Astrocyte (in vitro differentiated cells and primary cell): Measurements from ENCODE around the gene E4F1. TPM values are rescaled to one million over a fixed set of nuclear protein-coding genes. Genes with fewer than 3 reads are reported as not detected.

Experiments
- DNase-seq: peaks from one replicate; pipeline ENCODE4 v3.0.0-alpha.2; 2010; ENCODE audit warnings: low read depth
- FAIRE-seq: peaks from 2 replicates; lab custom pipeline; 2011; peaks lifted over from hg19 to GRCh38; lab: Jason Lieb, UNC
- H2AFZ ChIP-seq: 2 replicates; pipeline ENCODE4 v1.6.0; 2012; ENCODE audit warnings: low read depth, low read length, inconsistent platforms
- H3K27ac ChIP-seq: 2 replicates; pipeline ENCODE4 v1.5.1; 2011; ENCODE audit warnings: low read depth, low read length, inconsistent platforms
- H3K27me3 ChIP-seq: 2 replicates; pipeline ENCODE4 v1.6.0; 2011; ENCODE audit warnings: low read length, inconsistent platforms; ENCODE audit not compliant: insufficient read depth
- H3K36me3 ChIP-seq: 2 replicates; pipeline ENCODE4 v1.5.1; 2011; ENCODE audit warnings: low read length, inconsistent platforms; ENCODE audit not compliant: insufficient read depth
- H3K4me1 ChIP-seq: 2 replicates; pipeline ENCODE4 v1.5.1; 2011; ENCODE audit warnings: low read length, inconsistent platforms; ENCODE audit not compliant: insufficient read depth
- H3K4me2 ChIP-seq: 2 replicates; pipeline ENCODE4 v1.6.0; 2012; ENCODE audit warnings: low read length, inconsistent platforms
- H3K4me3 ChIP-seq: 2 replicates; pipeline ENCODE4 v1.5.1; 2011; ENCODE audit warnings: low read depth, mild to moderate bottlenecking, low read length, inconsistent platforms; ENCODE audit not compliant: insufficient read depth
- H3K79me2 ChIP-seq: 2 replicates; pipeline ENCODE4 v1.6.0; 2012; ENCODE audit warnings: mild to moderate bottlenecking, low read length, inconsistent platforms; ENCODE audit not compliant: insufficient read depth
- H3K9ac ChIP-seq: 2 replicates; pipeline ENCODE4 v1.6.0; 2012; ENCODE audit warnings: mild to moderate bottlenecking, low read length, inconsistent platforms
- H3K9me3 ChIP-seq: 2 replicates; pipeline ENCODE4 v1.5.1; 2012; ENCODE audit warnings: low read depth, mild to moderate bottlenecking, low read length, inconsistent platforms; ENCODE audit not compliant: insufficient read depth
- H4K20me1 ChIP-seq: 2 replicates; pipeline ENCODE4 v1.6.0; 2012; ENCODE audit warnings: low read length, inconsistent platforms; ENCODE audit not compliant: insufficient read depth
- H3K27ac Mint-ChIP-seq: one replicate; pipeline ENCODE4 v1.8.0; 2021; ENCODE audit warnings: mild to moderate bottlenecking, mixed read lengths; ENCODE audit not compliant: unreplicated experiment
- H3K27me3 Mint-ChIP-seq: one replicate; pipeline ENCODE4 v1.8.0; 2021; ENCODE audit warnings: low read depth, mixed read lengths; ENCODE audit not compliant: unreplicated experiment
- H3K36me3 Mint-ChIP-seq: one replicate; pipeline ENCODE4 v1.8.0; 2021; ENCODE audit warnings: low read depth, mixed read lengths; ENCODE audit not compliant: unreplicated experiment
- H3K4me1 Mint-ChIP-seq: one replicate; pipeline ENCODE4 v1.8.0; 2021; ENCODE audit warnings: low read depth, mixed read lengths; ENCODE audit not compliant: unreplicated experiment
- H3K4me3 Mint-ChIP-seq: one replicate; pipeline ENCODE4 v1.8.0; 2021; ENCODE audit warnings: mild to moderate bottlenecking, moderate library complexity, mixed read lengths; ENCODE audit not compliant: unreplicated experiment
- H3K9me3 Mint-ChIP-seq: one replicate; pipeline ENCODE4 v1.8.0; 2021; ENCODE audit warnings: mild to moderate bottlenecking, mixed read lengths; ENCODE audit not compliant: unreplicated experiment
- CTCF ChIP-seq: IDR thresholded peaks from 2 replicates; pipeline ENCODE4 v1.5.1; 2011; ENCODE audit warnings: low read depth, mild to moderate bottlenecking, inconsistent platforms, low read length, moderate library complexity; ENCODE audit not compliant: insufficient read depth
- EZH2 ChIP-seq: IDR thresholded peaks from 2 replicates; pipeline ENCODE4 v1.6.1; 2012; ENCODE audit warnings: mild to moderate bottlenecking, low read length, inconsistent platforms; ENCODE audit not compliant: insufficient read depth
- total RNA-seq: library from RNA; stranded (reverse); gene quantifications from 2 replicates; pipeline ENCODE4 v1.2.1, GENCODE V29; 2021

Gene E4F1
- total RNA-seq, 1 donor from 2014 or later: 22.8 TPM

- no peaks in the 10 kb centered on the region for H3K9me3 Mint-ChIP-seq
- peak overlapping the region; percentile 68 for H3K4me3 Mint-ChIP-seq
- Histone ChIP-seq H3K4me2 (no peak overlapping the region), H3K9me3 (no peaks in the 10 kb centered on the region), H2AFZ (no peak overlapping the region), H3K4me1 (peaks cover 19% of the 10 kb centered on the region), H3K9ac (no peak overlapping the region), H3K79me2 (peaks cover 31% of the 10 kb centered on the region), H3K27me3 (no peaks in the 10 kb centered on the region), H3K27ac (no peak overlapping the region), H3K4me3 (no peak overlapping the region), H3K36me3 (no peaks in the 10 kb centered on the region), H4K20me1 (peaks cover 21% of the 10 kb centered on the region)
- DNase-seq (no peak), FAIRE-seq (no peak)
- H3K4me1 Mint-ChIP-seq: peaks cover 10% of the 10 kb centered on the region
- H3K27ac Mint-ChIP-seq: peak overlapping the region; percentile 41
- no peak for TF ChIP-seq CTCF
- no peak for TF ChIP-seq EZH2
- H3K27me3 Mint-ChIP-seq: peaks cover 2% of the 10 kb centered on the region
- H3K36me3 Mint-ChIP-seq: peaks cover 4% of the 10 kb centered on the region
Observed at GRCh38 chr16:2207872-2208271, 15.5 kb upstream of the E4F1 start.

- Mint-ChIP-seq H3K4me3 (no peak overlapping the region), H3K36me3 (peaks cover 4% of the 10 kb centered on the region), H3K27me3 (peaks cover under 1% of the 10 kb centered on the region), H3K27ac (no peak overlapping the region), H3K4me1 (peaks cover 13% of the 10 kb centered on the region), H3K9me3 (no peaks in the 10 kb centered on the region)
- Histone ChIP-seq H3K4me1 (peaks cover 23% of the 10 kb centered on the region), H3K9ac (no peak overlapping the region), H3K27me3 (no peaks in the 10 kb centered on the region), H3K9me3 (no peaks in the 10 kb centered on the region), H3K4me2 (no peak overlapping the region), H4K20me1 (peaks cover 25% of the 10 kb centered on the region), H2AFZ (no peak overlapping the region), H3K4me3 (no peak overlapping the region), H3K79me2 (peaks cover 36% of the 10 kb centered on the region), H3K36me3 (no peaks in the 10 kb centered on the region), H3K27ac (no peak overlapping the region)
- TF ChIP-seq CTCF (no peak), EZH2 (no peak)
- no peak for FAIRE-seq
- DNase-seq: no peak
Observed at GRCh38 chr16:2208308-2208707, 15.1 kb upstream of the E4F1 start.

- peaks cover 30% of the 10 kb centered on the region for H4K20me1 ChIP-seq
- H3K9me3 Mint-ChIP-seq: no peaks in the 10 kb centered on the region
- TF ChIP-seq EZH2: no peak
- TF ChIP-seq CTCF: no peak
- H3K36me3 ChIP-seq: no peaks in the 10 kb centered on the region
- peaks cover 40% of the 10 kb centered on the region for H3K79me2 ChIP-seq
- no peak overlapping the region for H2AFZ ChIP-seq
- H3K27me3 ChIP-seq: no peaks in the 10 kb centered on the region
- DNase-seq (no peak), FAIRE-seq (no peak)
- H3K36me3 Mint-ChIP-seq: peaks cover 4% of the 10 kb centered on the region
- peaks cover 17% of the 10 kb centered on the region for H3K4me1 Mint-ChIP-seq
- H3K4me1 ChIP-seq: peaks cover 27% of the 10 kb centered on the region
- H3K27ac Mint-ChIP-seq: no peak overlapping the region
- no peak overlapping the region for H3K4me3 ChIP-seq
- H3K9me3 ChIP-seq: no peaks in the 10 kb centered on the region
- no peak overlapping the region for H3K9ac ChIP-seq
- H3K4me2 ChIP-seq: no peak overlapping the region
- no peak overlapping the region for H3K4me3 Mint-ChIP-seq
- H3K27me3 Mint-ChIP-seq: no peaks in the 10 kb centered on the region
- no peak overlapping the region for H3K27ac ChIP-seq
Observed at GRCh38 chr16:2208772-2209171, 14.6 kb upstream of the E4F1 start.
